A673 (cell line): Measurements from ENCODE around the gene KLHL42. TPM values are rescaled to one million over a fixed set of nuclear protein-coding genes. Genes with fewer than 3 reads are reported as not detected.

Experiments used
- BruUV-seq: library from RNA; stranded (reverse); fragments of 400-500 nt; replicated peaks from 2 replicates; lab custom pipeline; 2021; lab: Mats Ljungman, UMichigan
- CTCF ChIA-PET: fragments of 300-600 bp; sonication (Branson Sonifier 250); formaldehyde crosslinking; loops from one replicate; lab custom pipeline; 2022; ENCODE audit warnings: antibody characterized with exemption; lab: Charles Lee
- POLR2A ChIA-PET: fragments of 300-600 bp; sonication (Branson Sonifier 250); formaldehyde crosslinking; loops from one replicate; lab custom pipeline; 2022; ENCODE audit warnings: antibody characterized with exemption; ENCODE audit not compliant: low non-redundant PET; lab: Charles Lee
- DNase-seq: peaks from one replicate; pipeline ENCODE4 v3.0.0-alpha.2; 2015; ENCODE audit warnings: low spot score
- H3K27ac ChIP-seq: fragments of 200-600 bp; sonication (generic); 2 replicates; pipeline ENCODE4 v1.5.1; 2016; ENCODE audit warnings: mixed run types, low read depth, mild to moderate bottlenecking, mixed read lengths, antibody characterized with exemption, low read length; ENCODE audit not compliant: poor library complexity, severe bottlenecking
- H3K27me3 ChIP-seq: fragments of 200-600 bp; sonication (generic); replicated peaks from 2 replicates; pipeline ENCODE4 v1.6.1; 2017; ENCODE audit warnings: mixed run types, low read depth, mild to moderate bottlenecking, mixed read lengths, antibody characterized with exemption, low read length; ENCODE audit not compliant: insufficient read depth, poor library complexity
- H3K36me3 ChIP-seq: fragments of 200-600 bp; sonication (generic); 2 replicates; pipeline ENCODE4 v1.6.1; 2016; ENCODE audit warnings: mixed run types, mild to moderate bottlenecking, mixed read lengths, antibody characterized with exemption, low read length; ENCODE audit not compliant: insufficient read depth, poor library complexity, severe bottlenecking
- H3K4me1 ChIP-seq: fragments of 200-600 bp; sonication (generic); 2 replicates; pipeline ENCODE4 v1.6.1; 2017; ENCODE audit warnings: mixed run types, mild to moderate bottlenecking, mixed read lengths, antibody characterized with exemption, low read length; ENCODE audit not compliant: insufficient read depth, poor library complexity, severe bottlenecking
- H3K4me3 ChIP-seq: fragments of 200-600 bp; sonication (generic); 2 replicates; pipeline ENCODE4 v1.5.1; 2016; ENCODE audit warnings: low read depth, mixed run types, mild to moderate bottlenecking, mixed read lengths, low read length; ENCODE audit not compliant: poor library complexity, severe bottlenecking
- H3K9me3 ChIP-seq: fragments of 200-600 bp; sonication (generic); 2 replicates; pipeline ENCODE4 v1.6.1; 2016; ENCODE audit warnings: mixed run types, low read depth, mild to moderate bottlenecking, mixed read lengths, antibody characterized with exemption, low read length; ENCODE audit not compliant: poor library complexity, severe bottlenecking
- EZH2 ChIP-seq: fragments of 200-600 bp; sonication (generic); IDR thresholded peaks from 2 replicates; pipeline ENCODE4 v1.6.1; 2017; ENCODE audit warnings: borderline replicate concordance, low read depth, mild to moderate bottlenecking, mixed read lengths, antibody characterized with exemption, low read length; ENCODE audit not compliant: poor library complexity, severe bottlenecking
- intact Hi-C: fragments of 100-400 bp; cut with micrococcal nuclease; formaldehyde crosslinking; loops from one replicate; pipeline ENCODE4 v1.10.0; 2022; ENCODE audit not compliant: unreplicated experiment
- total RNA-seq: library from RNA; stranded (reverse); gene quantifications from 2 replicates; pipeline ENCODE4 v1.2.3, GENCODE V29; 2021
- TF ChIP-seq, protein P1 (sequence below): fragments of 300-800, 200-600 bp; sonication (generic); conservative IDR thresholded peaks from 2 replicates; pipeline ENCODE4 v1.5.1; 2017; ENCODE audit warnings: low read depth, mild to moderate bottlenecking, antibody characterized with exemption, low read length, moderate library complexity, mixed read lengths

The KLHL42 gene
- total RNA-seq, 1 experiment from 2014 or later: 32.4 TPM

- H3K9me3 ChIP-seq: no peaks in the 10 kb centered on the region
- no TSS peak for BruUV-seq
- DNase-seq: no peak
- ChIA-PET CTCF (no interaction called here), POLR2A (no interaction called here)
- TF ChIP-seq, protein P1, sequence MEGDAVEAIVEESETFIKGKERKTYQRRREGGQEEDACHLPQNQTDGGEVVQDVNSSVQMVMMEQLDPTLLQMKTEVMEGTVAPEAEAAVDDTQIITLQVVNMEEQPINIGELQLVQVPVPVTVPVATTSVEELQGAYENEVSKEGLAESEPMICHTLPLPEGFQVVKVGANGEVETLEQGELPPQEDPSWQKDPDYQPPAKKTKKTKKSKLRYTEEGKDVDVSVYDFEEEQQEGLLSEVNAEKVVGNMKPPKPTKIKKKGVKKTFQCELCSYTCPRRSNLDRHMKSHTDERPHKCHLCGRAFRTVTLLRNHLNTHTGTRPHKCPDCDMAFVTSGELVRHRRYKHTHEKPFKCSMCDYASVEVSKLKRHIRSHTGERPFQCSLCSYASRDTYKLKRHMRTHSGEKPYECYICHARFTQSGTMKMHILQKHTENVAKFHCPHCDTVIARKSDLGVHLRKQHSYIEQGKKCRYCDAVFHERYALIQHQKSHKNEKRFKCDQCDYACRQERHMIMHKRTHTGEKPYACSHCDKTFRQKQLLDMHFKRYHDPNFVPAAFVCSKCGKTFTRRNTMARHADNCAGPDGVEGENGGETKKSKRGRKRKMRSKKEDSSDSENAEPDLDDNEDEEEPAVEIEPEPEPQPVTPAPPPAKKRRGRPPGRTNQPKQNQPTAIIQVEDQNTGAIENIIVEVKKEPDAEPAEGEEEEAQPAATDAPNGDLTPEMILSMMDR: no peak
- TF ChIP-seq EZH2: no peak
- H3K4me1 ChIP-seq: no peaks in the 10 kb centered on the region
- no peak overlapping the region for H3K4me3 ChIP-seq
- intact Hi-C loops: no loop called here
- no peak overlapping the region for H3K27ac ChIP-seq
- no peaks in the 10 kb centered on the region for H3K27me3 ChIP-seq
- H3K36me3 ChIP-seq: no peaks in the 10 kb centered on the region
Observed at GRCh38 chr12:27762757-27763156, 17.3 kb upstream of the KLHL42 start.

- Histone ChIP-seq H3K9me3 (no peaks in the 10 kb centered on the region), H3K4me3 (no peak overlapping the region), H3K4me1 (no peaks in the 10 kb centered on the region), H3K27me3 (no peaks in the 10 kb centered on the region), H3K27ac (no peak overlapping the region), H3K36me3 (no peaks in the 10 kb centered on the region)
- BruUV-seq: no TSS peak
- TF ChIP-seq, protein P1: no peak
- TF ChIP-seq EZH2: no peak
- DNase-seq: no peak
- ChIA-PET POLR2A (no interaction called here), CTCF (no interaction called here)
- intact Hi-C loops: no loop called here
Observed at GRCh38 chr12:27766587-27766986, 13.4 kb upstream of the KLHL42 start.

GRCh38 chr12:27769142-27769673, 10.8 kb upstream of the KLHL42 start:
- no peak for DNase-seq
- H3K27me3 ChIP-seq: no peaks in the 10 kb centered on the region
- no peak overlapping the region for H3K27ac ChIP-seq
- no TSS peak for BruUV-seq
- H3K36me3 ChIP-seq: no peaks in the 10 kb centered on the region
- H3K4me3 ChIP-seq: no peak overlapping the region
- ChIA-PET CTCF (no interaction called here), POLR2A (no interaction called here)
- peaks cover 9% of the 10 kb centered on the region for H3K4me1 ChIP-seq
- intact Hi-C loops: no loop called here
- no peaks in the 10 kb centered on the region for H3K9me3 ChIP-seq
- TF ChIP-seq, protein P1: no peak
- TF ChIP-seq EZH2: no peak
